Activated naive CD8-positive, alpha-beta T cell treated with anti-CD3 and anti-CD28 coated beads, Interleukin-2, amount 50 U/mL, for 24 hours (primary cell): ENCODE measurements around the gene KRT14.
"Not testable (repeated sequence)": the region's sequence is repeated elsewhere in the genome, so short reads cannot be mapped to it uniquely, and the experiment has no call there.

Experiments
- ATAC-seq: fragments of 150-1000 bp; cut with Tn5 transposase; one replicate; pipeline ENCODE4 v1.10.0; 2021
- DNase-seq: peaks from one replicate; pipeline ENCODE4 v3.0.0; 2021
- H3K27ac Mint-ChIP-seq: one replicate; pipeline ENCODE4 v1.8.0; 2021; ENCODE audit warnings: mild to moderate bottlenecking, mixed read lengths
- H3K27me3 Mint-ChIP-seq: one replicate; pipeline ENCODE4 v1.8.0; 2021; ENCODE audit warnings: mixed read lengths
- H3K36me3 Mint-ChIP-seq: one replicate; pipeline ENCODE4 v1.8.0; 2021; ENCODE audit warnings: low read depth, mixed read lengths
- H3K4me1 Mint-ChIP-seq: one replicate; pipeline ENCODE4 v1.8.0; 2021; ENCODE audit warnings: mixed read lengths
- H3K4me3 Mint-ChIP-seq: one replicate; pipeline ENCODE4 v1.8.0; 2021; ENCODE audit warnings: mild to moderate bottlenecking, moderate library complexity, mixed read lengths
- H3K9me3 Mint-ChIP-seq: one replicate; pipeline ENCODE4 v1.8.0; 2021; ENCODE audit warnings: mixed read lengths

Gene KRT14

DNA sequence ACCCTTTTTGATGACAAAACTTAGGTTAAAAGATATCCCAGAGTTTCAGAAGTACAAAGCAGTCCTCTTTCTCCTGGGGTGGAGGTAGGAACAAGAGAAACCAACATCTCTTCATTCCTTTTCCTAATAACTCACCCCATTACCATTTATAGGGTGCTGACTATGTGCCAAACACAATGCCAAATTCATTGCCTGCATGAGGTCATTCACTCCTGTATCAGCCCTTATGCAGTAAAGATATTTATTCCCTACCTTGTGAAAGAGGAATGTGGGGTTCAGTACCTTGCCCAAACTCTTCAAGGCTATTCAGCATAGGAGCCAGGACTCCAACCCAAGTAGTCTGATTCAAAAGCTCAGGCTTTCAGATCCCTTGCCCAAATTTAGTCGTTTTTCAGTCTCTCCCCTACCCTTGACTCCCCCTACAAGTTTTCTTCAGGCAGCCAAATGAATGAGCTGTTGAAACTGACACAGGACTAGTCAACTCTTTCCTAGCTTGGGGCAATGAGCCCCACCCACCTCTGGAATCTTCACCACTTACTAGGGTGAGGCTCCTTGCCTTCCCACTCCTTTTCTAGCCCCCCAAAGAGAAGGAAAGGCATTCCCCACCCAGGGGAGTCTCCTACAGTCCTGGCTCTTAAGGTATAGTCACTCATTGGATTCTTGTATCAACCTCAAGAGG, 5.9 kb downstream of the KRT14 start:
- peaks cover 18% of the 10 kb centered on the region for H3K27me3 Mint-ChIP-seq
- no peak for ATAC-seq

DNA sequence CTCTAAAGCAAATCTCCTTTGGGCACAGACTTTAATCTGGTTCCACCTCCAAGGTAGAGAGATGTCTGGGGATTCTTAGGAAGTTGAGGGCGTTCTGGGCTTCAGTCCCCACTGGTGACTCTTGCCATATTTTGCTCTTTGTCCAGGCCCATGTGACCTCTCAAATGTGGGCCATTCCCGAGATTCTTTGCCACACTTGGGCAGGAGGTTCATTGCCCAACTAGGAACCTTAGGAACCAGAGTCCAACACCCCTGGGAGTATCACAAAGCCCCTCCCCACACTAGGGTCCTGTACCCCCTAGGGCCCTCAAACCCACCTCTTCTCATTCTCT, 6.5 kb downstream of the KRT14 start:
- ATAC-seq (no peak), DNase-seq (no peak)
- H3K9me3 Mint-ChIP-seq: no peaks in the 10 kb centered on the region
- H3K36me3 Mint-ChIP-seq: no peaks in the 10 kb centered on the region
- H3K27ac Mint-ChIP-seq: no peak overlapping the region
- no peaks in the 10 kb centered on the region for H3K4me1 Mint-ChIP-seq
- H3K4me3 Mint-ChIP-seq: no peak overlapping the region
- peaks cover 21% of the 10 kb centered on the region for H3K27me3 Mint-ChIP-seq

More for the DNA sequence above, 5.9 kb downstream of the KRT14 start:
- no peak for DNase-seq
- Mint-ChIP-seq H3K4me1 (no peaks in the 10 kb centered on the region), H3K4me3 (no peak overlapping the region), H3K36me3 (no peaks in the 10 kb centered on the region), H3K9me3 (no peaks in the 10 kb centered on the region), H3K27ac (no peak overlapping the region)

DNA sequence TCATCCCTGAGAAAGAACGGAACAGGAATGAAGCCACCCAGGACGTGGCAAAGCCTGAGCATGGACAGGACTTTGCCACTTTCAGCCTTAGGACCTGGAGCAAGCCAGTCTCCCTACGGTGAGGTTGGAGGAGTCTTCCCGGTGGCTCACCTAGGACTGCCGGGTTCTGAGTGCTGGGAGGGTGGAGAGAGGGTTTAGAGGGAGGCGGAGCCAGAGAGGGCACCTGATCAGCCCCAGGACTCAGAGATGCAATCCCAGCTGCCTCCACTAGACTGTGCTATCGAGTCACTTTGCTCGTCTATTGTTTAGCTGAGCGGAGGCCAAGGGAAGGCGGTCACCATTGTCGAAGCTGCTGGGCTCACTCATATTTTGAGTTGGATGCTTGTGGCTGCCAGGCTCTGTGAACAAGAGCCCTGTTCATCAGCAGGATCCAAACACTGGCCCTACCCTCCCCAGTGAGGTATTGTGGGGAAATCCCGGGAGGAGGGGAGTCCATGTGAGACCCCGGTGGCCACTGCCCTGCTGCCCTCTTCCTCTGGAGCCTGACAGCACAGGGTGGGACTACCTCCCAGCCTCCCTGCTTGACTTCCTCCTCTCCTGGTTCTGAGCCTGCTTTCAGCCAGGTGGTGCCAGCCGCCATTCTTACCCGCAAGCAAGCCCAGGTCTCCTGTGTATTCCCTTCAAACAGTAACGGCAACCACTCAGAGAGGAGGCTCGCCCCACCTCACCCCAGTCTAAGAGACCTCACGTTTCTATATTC, 7.0 kb downstream of the KRT14 start:
- H3K27ac Mint-ChIP-seq: no peak overlapping the region
- H3K9me3 Mint-ChIP-seq: no peaks in the 10 kb centered on the region
- H3K4me1 Mint-ChIP-seq: no peaks in the 10 kb centered on the region
- DNase-seq (peak; percentile 78), ATAC-seq (peak; percentile 87)
- H3K4me3 Mint-ChIP-seq: no peak overlapping the region
- peaks cover 24% of the 10 kb centered on the region for H3K27me3 Mint-ChIP-seq
- H3K36me3 Mint-ChIP-seq: no peaks in the 10 kb centered on the region

DNA sequence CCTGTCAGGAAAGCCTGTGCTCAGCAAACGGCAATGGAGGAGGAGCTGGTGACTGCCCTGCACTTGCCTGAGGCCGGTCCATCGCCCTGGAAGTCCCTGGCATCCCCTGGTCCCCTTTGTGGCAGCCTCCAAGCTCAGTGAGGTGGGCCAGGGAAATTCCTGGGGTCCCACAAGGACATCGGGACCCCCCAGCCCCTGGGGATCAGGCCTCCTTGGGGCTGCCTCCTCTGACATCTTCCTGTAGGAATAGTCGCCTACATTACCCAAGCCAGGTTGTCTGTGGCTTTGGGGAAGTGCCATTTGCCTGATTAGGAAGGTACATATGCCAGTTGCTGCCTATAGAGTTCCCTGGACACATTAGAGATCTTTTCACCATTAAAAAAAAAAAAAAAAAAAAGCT, 7.7 kb downstream of the KRT14 start:
- DNase-seq (no peak), ATAC-seq (no peak)
- no peaks in the 10 kb centered on the region for H3K36me3 Mint-ChIP-seq
- no peak overlapping the region for H3K27ac Mint-ChIP-seq
- H3K4me1 Mint-ChIP-seq: no peaks in the 10 kb centered on the region
- H3K4me3 Mint-ChIP-seq: no peak overlapping the region
- peaks cover 24% of the 10 kb centered on the region for H3K27me3 Mint-ChIP-seq
- H3K9me3 Mint-ChIP-seq: no peaks in the 10 kb centered on the region

DNA sequence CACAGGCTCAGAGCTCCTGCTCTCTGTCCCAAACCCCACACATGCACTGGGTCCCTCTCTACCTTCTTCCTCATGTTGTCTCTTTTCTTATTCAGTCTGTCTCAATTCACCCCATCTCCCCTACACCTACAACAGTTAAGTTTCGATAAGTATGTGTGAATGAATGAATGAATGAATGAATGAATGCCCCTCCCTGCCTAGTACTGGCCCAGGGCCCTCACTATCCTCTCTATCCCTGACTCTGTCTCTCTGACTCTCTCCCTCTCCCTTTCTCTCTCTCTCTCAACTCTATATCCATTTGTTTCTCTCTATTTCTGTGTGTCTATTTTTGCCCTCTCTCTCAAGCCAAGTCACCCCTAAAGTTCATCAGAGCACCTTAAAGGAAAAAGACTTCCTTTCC, 8.2 kb downstream of the KRT14 start:
- Mint-ChIP-seq H3K36me3 (no peaks in the 10 kb centered on the region), H3K4me1 (no peaks in the 10 kb centered on the region), H3K4me3 (no peak overlapping the region), H3K9me3 (no peaks in the 10 kb centered on the region), H3K27ac (no peak overlapping the region), H3K27me3 (peaks cover 26% of the 10 kb centered on the region)
- ATAC-seq: no peak
- no peak for DNase-seq

DNA sequence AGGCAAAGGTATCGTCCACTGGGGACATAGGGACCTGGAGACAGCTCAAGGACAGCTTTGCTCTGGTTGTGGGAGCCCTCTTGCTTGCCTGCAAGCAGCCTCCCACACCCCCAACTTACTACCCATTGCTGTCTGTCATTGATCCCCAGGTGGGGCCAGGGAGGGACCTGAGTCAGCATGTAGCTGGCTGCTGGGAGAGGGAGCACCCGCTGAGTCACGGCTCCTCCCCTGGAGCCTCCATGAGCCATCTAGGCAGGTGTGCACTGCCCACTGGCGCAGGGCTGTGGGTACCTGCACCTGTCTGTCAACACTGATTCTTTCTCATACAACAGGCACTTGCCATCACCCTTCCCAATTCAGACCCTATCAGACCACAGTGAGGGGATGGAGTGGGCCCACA, 10.0 kb downstream of the KRT14 start:
- not testable (repeated sequence) for H3K36me3 Mint-ChIP-seq, ATAC-seq, DNase-seq, H3K4me3 Mint-ChIP-seq, H3K9me3 Mint-ChIP-seq, H3K4me1 Mint-ChIP-seq, H3K27ac Mint-ChIP-seq
- H3K27me3 Mint-ChIP-seq: peaks cover 36% of the 10 kb centered on the region

DNA sequence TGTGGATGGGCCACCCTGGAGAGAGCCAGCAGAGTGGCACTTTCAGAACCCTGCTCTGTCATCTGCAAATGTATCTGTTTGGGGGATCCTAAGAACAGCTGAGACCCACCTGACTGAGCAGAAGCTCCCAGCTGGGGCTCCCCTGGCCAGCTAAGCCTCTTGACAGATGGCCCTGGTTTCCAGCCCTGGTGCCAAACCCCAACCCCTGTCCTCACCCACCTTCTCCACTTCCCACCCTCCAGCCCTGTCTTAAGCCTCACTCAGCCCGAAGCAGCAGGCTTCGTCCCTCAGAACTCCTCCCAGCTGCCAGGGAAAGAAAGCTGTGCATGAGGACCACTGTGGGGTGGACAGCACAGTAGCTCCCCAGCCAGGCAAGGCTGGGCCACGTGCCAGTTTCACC, 11.4 kb downstream of the KRT14 start:
- no peak overlapping the region for H3K4me3 Mint-ChIP-seq
- no peaks in the 10 kb centered on the region for H3K9me3 Mint-ChIP-seq
- DNase-seq (no peak), ATAC-seq (no peak)
- H3K27me3 Mint-ChIP-seq: peaks cover 37% of the 10 kb centered on the region
- no peaks in the 10 kb centered on the region for H3K36me3 Mint-ChIP-seq
- H3K27ac Mint-ChIP-seq: no peak overlapping the region
- no peaks in the 10 kb centered on the region for H3K4me1 Mint-ChIP-seq

DNA sequence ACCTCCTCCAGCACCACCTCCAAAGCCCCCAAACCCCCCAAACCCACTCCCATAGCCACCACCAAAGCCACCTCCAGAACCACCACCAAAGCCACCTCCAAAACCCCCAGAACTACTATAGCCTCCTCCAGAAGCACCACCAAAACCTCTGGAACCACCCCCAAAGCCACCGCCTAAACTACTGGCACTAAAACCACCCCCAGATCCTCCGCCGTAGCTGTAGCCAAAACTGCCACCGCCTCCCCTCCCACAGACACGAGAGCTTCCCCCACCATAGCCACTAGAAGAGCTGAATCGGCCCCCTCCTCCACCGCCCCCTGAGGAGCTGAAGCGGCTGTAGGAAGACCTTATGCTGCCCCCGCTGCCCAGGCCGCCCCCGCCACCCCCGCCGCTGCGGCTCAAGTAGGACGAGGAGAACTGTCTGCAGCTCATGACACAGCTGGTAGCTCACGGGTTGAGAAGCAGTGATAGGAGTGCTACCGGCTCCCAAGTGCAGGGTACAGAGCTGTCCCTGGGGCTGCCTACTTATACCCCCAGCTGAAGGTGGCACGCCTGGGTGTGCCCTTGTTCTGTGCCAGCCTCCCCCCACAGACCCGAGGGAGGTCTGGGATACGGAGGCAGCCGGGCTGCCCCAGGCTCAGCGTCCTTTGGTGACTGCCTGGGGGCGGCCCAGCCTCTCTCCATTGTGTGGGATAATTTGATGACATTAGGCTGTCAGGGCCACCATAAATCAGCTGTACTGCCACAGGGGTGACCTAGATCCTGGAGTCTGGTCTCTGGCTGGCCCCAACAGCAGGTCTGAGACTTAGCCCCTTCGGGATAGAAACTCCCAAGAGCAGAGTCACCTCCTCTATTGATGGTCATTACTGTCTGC, 14.9 kb downstream of the KRT14 start, which contains the start of gene KRT9:
TSS of gene KRT9 (minus strand) at position 499 of the 874 bp plus-strand sequence. CDS start at position 432, 67 bp downstream.
- Mint-ChIP-seq H3K27ac (no peak within 1 kb of the TSS), H3K27me3 (peaks cover 23% of the 10 kb centered on the region), H3K36me3 (no peaks in the 10 kb centered on the region), H3K9me3 (peaks cover 7% of the 10 kb centered on the region), H3K4me3 (no peak within 1 kb of the TSS), H3K4me1 (peaks cover 7% of the 10 kb centered on the region)
- ATAC-seq: no peak
- no peak for DNase-seq

DNA sequence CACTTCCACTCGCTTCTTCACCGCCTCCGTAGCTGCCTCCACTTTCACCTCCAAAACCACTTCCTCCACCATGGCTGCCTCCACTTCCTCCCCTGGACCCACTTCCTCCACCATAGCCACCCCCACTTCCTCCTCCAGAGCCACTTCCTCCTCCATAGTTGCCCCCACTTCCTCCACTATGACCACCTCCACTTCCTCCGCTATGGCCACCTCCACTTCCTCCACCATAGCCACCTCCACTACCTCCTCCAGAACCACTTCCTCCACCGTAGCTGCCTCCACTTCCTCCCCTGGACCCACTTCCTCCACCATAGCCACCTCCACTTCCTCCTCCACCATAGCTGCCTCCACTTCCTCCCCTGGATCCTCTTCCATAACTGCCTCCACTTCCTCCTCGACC, 19.4 kb downstream of the KRT14 start:
- H3K9me3 Mint-ChIP-seq: peaks cover 7% of the 10 kb centered on the region
- H3K4me1 Mint-ChIP-seq: peaks cover 7% of the 10 kb centered on the region
- H3K36me3 Mint-ChIP-seq: no peaks in the 10 kb centered on the region
- H3K4me3 Mint-ChIP-seq: no peak overlapping the region
- DNase-seq: no peak
- ATAC-seq: no peak
- peaks cover 12% of the 10 kb centered on the region for H3K27me3 Mint-ChIP-seq
- peak overlapping the region; percentile 53 for H3K27ac Mint-ChIP-seq

DNA sequence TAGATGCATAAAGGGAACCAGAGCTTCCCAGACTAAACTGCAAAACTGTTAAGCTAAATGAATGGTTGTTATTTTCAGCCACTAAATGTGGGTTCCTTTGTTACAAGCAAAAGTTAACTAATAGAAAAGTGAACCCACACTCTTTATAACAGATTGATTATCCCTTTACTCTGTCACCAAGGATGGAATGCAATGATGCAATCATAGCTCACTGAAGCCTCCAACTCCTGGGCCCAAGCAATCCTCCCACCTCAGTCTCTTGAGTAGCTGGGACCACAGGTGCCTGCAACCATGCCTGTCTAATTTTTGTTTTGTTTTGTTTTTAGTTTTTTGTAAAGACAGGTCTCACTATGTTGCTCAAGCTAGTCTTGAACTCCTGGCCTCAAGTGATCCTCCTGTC, 21.4 kb downstream of the KRT14 start:
- ATAC-seq (no peak), DNase-seq (no peak)
- H3K4me3 Mint-ChIP-seq: no peak overlapping the region
- peaks cover 7% of the 10 kb centered on the region for H3K4me1 Mint-ChIP-seq
- H3K9me3 Mint-ChIP-seq: peaks cover 7% of the 10 kb centered on the region
- no peaks in the 10 kb centered on the region for H3K36me3 Mint-ChIP-seq
- peaks cover 18% of the 10 kb centered on the region for H3K27me3 Mint-ChIP-seq
- H3K27ac Mint-ChIP-seq: no peak overlapping the region

DNA sequence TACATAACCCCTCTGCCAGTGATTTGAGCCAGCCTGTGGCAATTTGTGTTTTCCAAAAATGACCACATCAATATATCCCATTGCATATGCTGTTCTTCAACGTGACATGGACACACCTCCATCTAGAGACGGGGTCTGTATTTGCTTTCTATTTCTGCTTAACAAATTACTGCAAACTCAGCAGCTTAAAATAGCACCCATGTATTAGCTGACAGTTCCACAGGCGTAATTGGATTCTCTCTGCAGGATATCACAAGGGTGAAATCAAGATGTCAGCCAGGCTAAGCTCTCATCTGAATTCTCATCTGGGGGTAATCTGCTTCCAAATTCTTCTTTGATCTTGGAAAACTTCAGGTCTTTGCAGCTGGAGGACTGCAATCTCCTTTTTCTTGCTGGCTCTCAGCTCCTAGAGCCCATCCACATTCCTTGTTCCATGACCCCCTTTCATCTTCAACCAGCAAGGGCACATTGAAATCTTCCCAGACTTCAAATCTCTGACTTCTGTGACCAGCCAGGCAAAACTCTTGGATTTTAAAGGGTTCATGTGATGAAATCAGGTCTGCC, 23.0 kb downstream of the KRT14 start:
- H3K27ac Mint-ChIP-seq: no peak overlapping the region
- peaks cover 7% of the 10 kb centered on the region for H3K4me1 Mint-ChIP-seq
- H3K27me3 Mint-ChIP-seq: peaks cover 22% of the 10 kb centered on the region
- no peak overlapping the region for H3K4me3 Mint-ChIP-seq
- no peak for ATAC-seq
- H3K36me3 Mint-ChIP-seq: no peaks in the 10 kb centered on the region
- DNase-seq: no peak
- peaks cover 7% of the 10 kb centered on the region for H3K9me3 Mint-ChIP-seq

DNA sequence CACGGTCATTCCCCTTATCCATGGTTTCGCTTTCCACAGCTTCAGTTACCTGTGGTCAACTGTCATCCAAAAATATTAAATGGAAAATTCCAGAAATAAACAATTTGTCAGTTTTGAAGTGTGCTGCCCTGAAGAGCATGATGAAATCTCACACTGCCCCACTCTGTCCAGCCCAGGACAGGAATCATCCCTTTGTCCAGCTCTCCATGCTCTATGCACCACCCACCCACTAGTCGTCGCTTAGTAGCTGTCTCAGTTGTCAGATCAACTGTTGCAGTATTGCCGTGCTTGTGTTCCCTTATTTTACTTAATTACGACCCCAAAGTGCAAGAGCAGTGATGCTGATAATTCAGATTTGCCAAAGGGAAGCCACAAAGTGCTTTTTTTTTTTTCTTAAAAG, 25.1 kb downstream of the KRT14 start:
- ATAC-seq (no peak), DNase-seq (no peak)
- Mint-ChIP-seq H3K9me3 (no peaks in the 10 kb centered on the region), H3K4me3 (no peak overlapping the region), H3K36me3 (no peaks in the 10 kb centered on the region), H3K27me3 (peaks cover 32% of the 10 kb centered on the region), H3K27ac (no peak overlapping the region), H3K4me1 (no peaks in the 10 kb centered on the region)

DNA sequence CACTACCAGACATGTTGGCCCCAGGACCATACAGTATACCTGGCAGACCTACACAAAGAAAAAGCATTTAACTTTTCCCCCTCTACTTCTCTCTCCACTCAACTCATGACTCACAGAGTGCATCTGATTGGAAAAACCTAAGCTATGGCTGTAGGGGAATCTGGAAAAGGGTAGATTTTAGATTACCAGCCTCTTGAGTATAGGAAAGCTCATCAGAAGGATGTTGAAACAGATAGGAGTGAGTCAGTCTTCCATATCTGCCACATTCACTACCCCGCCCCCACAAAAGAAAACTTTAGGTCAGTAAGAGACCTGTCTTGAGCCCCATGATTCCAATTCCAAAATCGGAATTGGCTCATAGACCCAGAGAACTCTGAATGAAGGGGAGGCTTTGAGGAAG, 27.1 kb downstream of the KRT14 start:
- Mint-ChIP-seq H3K36me3 (no peaks in the 10 kb centered on the region), H3K27ac (no peak overlapping the region), H3K27me3 (peaks cover 41% of the 10 kb centered on the region), H3K9me3 (no peaks in the 10 kb centered on the region), H3K4me1 (no peaks in the 10 kb centered on the region), H3K4me3 (no peak overlapping the region)
- ATAC-seq (no peak), DNase-seq (no peak)

DNA sequence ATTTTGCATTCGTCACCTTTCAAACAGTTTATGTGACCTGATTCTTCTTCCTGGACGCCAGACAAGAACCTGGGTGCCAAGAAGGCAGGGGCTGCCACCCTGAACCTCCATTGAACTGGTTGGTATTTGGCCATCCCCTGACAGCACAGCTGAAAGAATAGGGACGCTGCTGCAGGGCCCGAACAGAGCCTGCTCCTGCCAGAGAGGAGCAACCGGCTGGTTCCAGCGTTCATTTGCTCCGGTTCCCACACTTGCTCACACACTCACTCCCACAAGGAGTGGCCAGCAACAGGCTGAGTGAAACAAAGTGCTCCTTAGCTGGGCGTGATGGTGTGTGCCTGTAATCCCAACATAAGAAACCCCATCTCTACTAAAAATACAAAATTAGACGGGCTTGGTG, 29.8 kb downstream of the KRT14 start:
- no peaks in the 10 kb centered on the region for H3K9me3 Mint-ChIP-seq

More for the DNA sequence above, 29.8 kb downstream of the KRT14 start:
- H3K27ac Mint-ChIP-seq: no peak overlapping the region
- ATAC-seq (no peak), DNase-seq (no peak)
- peaks cover 41% of the 10 kb centered on the region for H3K27me3 Mint-ChIP-seq
- H3K4me1 Mint-ChIP-seq: no peaks in the 10 kb centered on the region
- no peak overlapping the region for H3K4me3 Mint-ChIP-seq
- no peaks in the 10 kb centered on the region for H3K36me3 Mint-ChIP-seq
